OCI-LY1 (cell line): ENCODE data around the gene HAPSTR1.

Experiments
- EZH2 ChIP-seq: fragments of 200-600 bp; sonication (generic), shearing (Covaris generic); IDR thresholded peaks from 2 replicates; pipeline ENCODE4 v1.8.0; 2017; ENCODE audit warnings: borderline replicate concordance, mixed run types, mild to moderate bottlenecking, antibody characterized with exemption, low read length, moderate library complexity, mixed read lengths
- TF ChIP-seq, protein P1 (sequence below): fragments of 200-600 bp; sonication (generic), shearing (Covaris generic); IDR thresholded peaks from 2 replicates; pipeline ENCODE4 v1.5.1; 2017; ENCODE audit warnings: mild to moderate bottlenecking, antibody characterized with exemption, low read length, moderate library complexity, mixed read lengths

DNA sequence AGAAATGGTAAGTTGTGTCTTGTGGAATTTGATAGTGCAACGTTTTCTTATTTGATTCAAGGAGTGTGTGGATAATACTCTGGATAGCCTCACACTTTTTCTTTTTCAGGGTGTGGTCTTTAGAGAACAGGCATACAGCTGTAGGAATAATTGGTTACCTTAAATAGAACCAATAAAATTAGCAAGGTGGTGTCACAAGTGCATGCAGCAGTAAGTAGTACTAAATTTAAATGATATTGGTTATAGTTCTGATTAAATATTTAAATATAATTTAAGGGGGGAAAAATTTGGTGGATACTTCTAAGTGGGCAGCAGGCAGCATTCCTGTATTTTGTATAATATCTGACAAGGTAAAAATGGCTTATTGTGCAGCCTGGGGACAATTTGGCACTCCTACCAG is 3.7 kb downstream of the HAPSTR1 start:
- TF ChIP-seq, protein P1, sequence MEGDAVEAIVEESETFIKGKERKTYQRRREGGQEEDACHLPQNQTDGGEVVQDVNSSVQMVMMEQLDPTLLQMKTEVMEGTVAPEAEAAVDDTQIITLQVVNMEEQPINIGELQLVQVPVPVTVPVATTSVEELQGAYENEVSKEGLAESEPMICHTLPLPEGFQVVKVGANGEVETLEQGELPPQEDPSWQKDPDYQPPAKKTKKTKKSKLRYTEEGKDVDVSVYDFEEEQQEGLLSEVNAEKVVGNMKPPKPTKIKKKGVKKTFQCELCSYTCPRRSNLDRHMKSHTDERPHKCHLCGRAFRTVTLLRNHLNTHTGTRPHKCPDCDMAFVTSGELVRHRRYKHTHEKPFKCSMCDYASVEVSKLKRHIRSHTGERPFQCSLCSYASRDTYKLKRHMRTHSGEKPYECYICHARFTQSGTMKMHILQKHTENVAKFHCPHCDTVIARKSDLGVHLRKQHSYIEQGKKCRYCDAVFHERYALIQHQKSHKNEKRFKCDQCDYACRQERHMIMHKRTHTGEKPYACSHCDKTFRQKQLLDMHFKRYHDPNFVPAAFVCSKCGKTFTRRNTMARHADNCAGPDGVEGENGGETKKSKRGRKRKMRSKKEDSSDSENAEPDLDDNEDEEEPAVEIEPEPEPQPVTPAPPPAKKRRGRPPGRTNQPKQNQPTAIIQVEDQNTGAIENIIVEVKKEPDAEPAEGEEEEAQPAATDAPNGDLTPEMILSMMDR: no peak
- TF ChIP-seq EZH2: no peak
